Measurements from ENCODE around the gene PHLDB3.

Gene PHLDB3

GRCh38 chr19:43433689-43434088 is 70.9 kb downstream of the PHLDB3 start:
- Histone ChIP-seq H3K9me3 (ENCODE audit: control insufficient read depth, insufficient read depth, low read length) (no peaks in the 10 kb centered on the region), H3K4me3 (ENCODE audit: low read depth, low read length) (no peak overlapping the region), H3K9ac (ENCODE audit: low read depth, low read length) (no peak overlapping the region), H3K4me1 (ENCODE audit: control insufficient read depth, insufficient read depth, low read length) (no peaks in the 10 kb centered on the region), H3K27me3 (ENCODE audit: control insufficient read depth, insufficient read depth, low read length) (no peaks in the 10 kb centered on the region), H3K36me3 (ENCODE audit: control insufficient read depth, insufficient read depth, low read length) (no peaks in the 10 kb centered on the region)

GRCh38 chr19:43433358-43433673 is 71.2 kb downstream of the PHLDB3 start:
- Histone ChIP-seq H3K4me3 (ENCODE audit: low read depth, low read length) (no peak overlapping the region), H3K9ac (ENCODE audit: low read depth, low read length) (no peak overlapping the region), H3K27me3 (ENCODE audit: control insufficient read depth, insufficient read depth, low read length) (no peaks in the 10 kb centered on the region), H3K36me3 (ENCODE audit: control insufficient read depth, insufficient read depth, low read length) (no peaks in the 10 kb centered on the region), H3K4me1 (ENCODE audit: control insufficient read depth, insufficient read depth, low read length) (no peaks in the 10 kb centered on the region), H3K9me3 (ENCODE audit: control insufficient read depth, insufficient read depth, low read length) (no peaks in the 10 kb centered on the region)

- H3K4me1 ChIP-seq (ENCODE audit: control insufficient read depth, insufficient read depth, low read length), result peaks cover 3% of the 10 kb centered on the region
- H3K36me3 ChIP-seq (ENCODE audit: control insufficient read depth, insufficient read depth, low read length), result no peaks in the 10 kb centered on the region
- no peak overlapping the region for H3K9ac ChIP-seq (ENCODE audit: low read depth, low read length)
- H3K9me3 ChIP-seq (ENCODE audit: control insufficient read depth, insufficient read depth, low read length), result no peaks in the 10 kb centered on the region
- no peaks in the 10 kb centered on the region for H3K27me3 ChIP-seq (ENCODE audit: control insufficient read depth, insufficient read depth, low read length)
- H3K4me3 ChIP-seq (ENCODE audit: low read depth, low read length), result no peak overlapping the region
Observed at GRCh38 chr19:43430976-43431375, 73.6 kb downstream of the PHLDB3 start.

DNA sequence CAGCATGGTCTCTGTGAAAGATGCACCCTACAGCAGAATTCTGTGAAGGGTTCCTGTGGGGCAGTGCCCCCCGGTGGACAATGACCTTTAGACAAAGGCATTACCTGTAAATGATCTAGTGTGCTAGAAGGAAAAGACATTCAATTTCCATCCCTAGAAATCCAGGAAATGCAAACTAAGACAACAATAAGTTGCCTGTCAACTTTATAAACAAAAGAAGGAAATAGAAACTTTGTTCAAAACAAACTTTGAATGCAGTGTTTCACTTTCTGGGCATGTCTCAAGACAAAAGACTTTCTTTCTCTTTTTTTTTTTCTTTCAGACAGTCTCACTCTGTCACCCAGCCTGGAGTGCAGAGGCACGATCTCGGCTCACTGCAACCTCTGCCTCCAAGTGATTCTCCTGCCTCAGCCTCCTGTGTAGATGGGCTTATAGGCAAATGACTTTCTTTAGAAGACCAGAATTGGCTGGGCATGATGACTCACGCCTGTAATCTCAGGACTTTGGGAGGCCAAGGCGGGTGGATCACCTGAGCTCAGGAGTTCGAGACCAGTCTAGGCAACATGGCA is 74.3 kb downstream of the PHLDB3 start:
- no peaks in the 10 kb centered on the region for H3K9me3 ChIP-seq (ENCODE audit: control insufficient read depth, insufficient read depth, low read length)
- H3K36me3 ChIP-seq (ENCODE audit: control insufficient read depth, insufficient read depth, low read length), result no peaks in the 10 kb centered on the region
- H3K9ac ChIP-seq (ENCODE audit: low read depth, low read length), result no peak overlapping the region
- no peaks in the 10 kb centered on the region for H3K27me3 ChIP-seq (ENCODE audit: control insufficient read depth, insufficient read depth, low read length)
- peaks cover 6% of the 10 kb centered on the region for H3K4me1 ChIP-seq (ENCODE audit: control insufficient read depth, insufficient read depth, low read length)
- no peak overlapping the region for H3K4me3 ChIP-seq (ENCODE audit: low read depth, low read length)

DNA sequence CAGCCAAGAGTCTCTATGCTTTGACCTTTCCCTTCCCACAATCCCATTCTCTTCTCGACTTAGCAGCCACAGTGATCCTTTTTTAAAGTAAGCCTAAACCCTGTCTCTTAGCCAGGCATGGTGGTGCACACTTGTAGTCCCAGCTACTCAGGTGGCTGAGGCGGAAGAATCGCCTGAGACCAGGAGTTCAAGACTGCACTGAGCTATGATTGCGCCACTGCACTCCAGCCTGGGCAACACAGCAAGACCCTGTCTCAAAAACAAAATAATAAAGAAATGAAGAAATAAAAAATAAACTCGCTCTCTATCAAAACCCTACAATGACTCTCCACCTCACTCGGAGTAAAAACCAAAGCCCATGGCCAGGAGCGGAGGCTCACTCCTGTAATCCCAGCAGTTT is 75.2 kb downstream of the PHLDB3 start:
- H3K4me1 ChIP-seq (ENCODE audit: control insufficient read depth, insufficient read depth, low read length), result peaks cover 6% of the 10 kb centered on the region

GRCh38 chr19:43425567-43426392 is 78.8 kb downstream of the PHLDB3 start:
- H3K36me3 ChIP-seq (ENCODE audit: control insufficient read depth, insufficient read depth, low read length), result no peaks in the 10 kb centered on the region
- H3K4me1 ChIP-seq (ENCODE audit: control insufficient read depth, insufficient read depth, low read length), result peaks cover 6% of the 10 kb centered on the region
- H3K9me3 ChIP-seq (ENCODE audit: control insufficient read depth, insufficient read depth, low read length), result no peaks in the 10 kb centered on the region
- H3K4me3 ChIP-seq (ENCODE audit: low read depth, low read length), result no peak overlapping the region
- no peak overlapping the region for H3K9ac ChIP-seq (ENCODE audit: low read depth, low read length)
- no peaks in the 10 kb centered on the region for H3K27me3 ChIP-seq (ENCODE audit: control insufficient read depth, insufficient read depth, low read length)

More for the DNA sequence above, 75.2 kb downstream of the PHLDB3 start:
- no peaks in the 10 kb centered on the region for H3K9me3 ChIP-seq (ENCODE audit: control insufficient read depth, insufficient read depth, low read length)
- no peaks in the 10 kb centered on the region for H3K27me3 ChIP-seq (ENCODE audit: control insufficient read depth, insufficient read depth, low read length)
- no peaks in the 10 kb centered on the region for H3K36me3 ChIP-seq (ENCODE audit: control insufficient read depth, insufficient read depth, low read length)
- H3K9ac ChIP-seq (ENCODE audit: low read depth, low read length), result no peak overlapping the region
- no peak overlapping the region for H3K4me3 ChIP-seq (ENCODE audit: low read depth, low read length)

Data from iPS-15b (cell line).